ENCODE measurements around the gene BBS1. TPM values are rescaled to one million over a fixed set of nuclear protein-coding genes. Genes with fewer than 3 reads are reported as not detected.
"Not testable (repeated sequence)": the region's sequence is repeated elsewhere in the genome, so short reads cannot be mapped to it uniquely, and the experiment has no call there.

Gene BBS1
- polyA plus RNA-seq (2013), result 29.7 TPM

DNA sequence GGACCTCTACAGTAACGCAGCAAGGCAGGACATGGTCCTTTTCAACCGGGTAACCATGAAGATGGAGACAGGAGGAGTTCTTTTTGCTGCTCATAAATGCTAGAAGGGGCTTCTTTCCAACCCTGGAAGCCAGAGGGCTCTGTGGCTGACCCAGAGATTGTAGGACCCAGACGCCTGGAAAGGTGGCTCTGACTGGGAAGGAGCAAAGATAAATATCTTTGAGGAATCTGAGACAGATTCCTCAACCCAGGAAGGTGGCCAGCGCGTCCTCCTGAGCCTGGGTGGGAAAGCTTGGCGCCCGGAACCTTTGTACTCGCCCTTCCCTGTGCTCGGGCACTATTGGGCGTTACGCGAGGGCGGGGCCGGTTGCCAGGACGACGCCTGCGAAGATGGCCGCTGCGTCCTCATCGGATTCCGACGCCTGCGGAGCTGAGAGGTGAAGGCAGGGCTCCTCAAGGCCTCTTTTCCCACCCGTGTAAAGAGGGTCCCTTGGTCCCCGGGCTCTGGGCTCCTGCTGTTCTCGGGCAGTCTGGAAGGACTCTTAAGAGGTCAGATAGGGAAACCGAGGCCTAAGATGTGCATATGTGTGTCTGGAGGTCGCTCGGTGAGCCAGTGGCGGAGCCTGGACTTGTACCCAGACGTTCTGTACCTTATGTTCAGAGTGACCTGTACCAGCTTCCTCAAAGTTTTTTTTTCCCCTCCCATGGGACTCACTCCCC is at the start of gene BBS1:
Gene BBS1, plus strand, starts transcription at position 365 of the 719 bp plus-strand sequence. Its CDS starts 25 bp downstream, at position 390.
- 1% methylated on average over 31 of the region's 31 CpGs for WGBS (ENCODE audit: insufficient coverage)
- H3K9me3 ChIP-seq (ENCODE audit: control extremely low read depth in 1 of 5, control insufficient read depth in 4 of 5, insufficient read depth in 2 of 5, low read depth in 1 of 5, low read length in 4 of 5), result no peaks in the 10 kb centered on the region
- peaks cover 4 to 17% (median 11%) of the 10 kb centered on the region in 4 experiments for H3K4me1 ChIP-seq (ENCODE audit: control extremely low read depth in 1 of 4, control insufficient read depth in 4 of 4, insufficient read depth in 4 of 4, low read length in 3 of 4)
- peak within 1 kb of the TSS; percentile 85 to 100 (median 90) for H3K4me3 ChIP-seq (ENCODE audit: control insufficient read depth in 1 of 7, extremely low read depth in 1 of 7, insufficient read depth in 4 of 7, low read depth in 2 of 7, low read length in 6 of 7)
- peak within 1 kb of the TSS; percentile 50 to 76 for H3K27ac ChIP-seq (ENCODE audit: insufficient read depth in 1 of 2, low read depth in 1 of 2, low read length in 2 of 2, poor library complexity in 1 of 2, severe bottlenecking in 2 of 2)
- DNase-seq, result peak; percentile 73 to 78 (median 78)
- CTCF ChIA-PET, result interaction anchor here (1.4 kb wide), 1 partner anchor 19 kb away, joined by 4 read pairs; no protein-coding TSS in a partner anchor
- no peaks in the 10 kb centered on the region for H3K27me3 ChIP-seq (replicated peaks in 2 of 5; ENCODE audit: control insufficient read depth in 4 of 5, insufficient read depth in 5 of 5, low read length in 4 of 5)
- H3K36me3 ChIP-seq (ENCODE audit: control insufficient read depth in 4 of 4, insufficient read depth in 4 of 4, low read length in 3 of 4), result peaks cover 6 to 27% (median 19%) of the 10 kb centered on the region in 4 experiments
- POLR2A ChIA-PET, result interaction anchor here (0.7 kb wide), 2 partner anchors 41 to 238 kb away, joined by 3 read pairs; no protein-coding TSS in a partner anchor

- Histone ChIP-seq H3K4me1 (ENCODE audit: control extremely low read depth in 1 of 4, control insufficient read depth in 4 of 4, insufficient read depth in 4 of 4, low read length in 3 of 4) (peaks cover 0 to 13% (median 7%) of the 10 kb centered on the region in 4 experiments), H3K36me3 (ENCODE audit: control insufficient read depth in 4 of 4, insufficient read depth in 4 of 4, low read length in 3 of 4) (no peaks in the 10 kb centered on the region), H3K27ac (ENCODE audit: insufficient read depth in 1 of 2, low read depth in 1 of 2, low read length in 2 of 2, poor library complexity in 1 of 2, severe bottlenecking in 2 of 2) (no peak overlapping the region), H3K4me3 (ENCODE audit: control insufficient read depth in 1 of 7, extremely low read depth in 1 of 7, insufficient read depth in 4 of 7, low read depth in 2 of 7, low read length in 6 of 7) (no peak overlapping the region), H3K9me3 (ENCODE audit: control extremely low read depth in 1 of 5, control insufficient read depth in 4 of 5, insufficient read depth in 2 of 5, low read depth in 1 of 5, low read length in 4 of 5) (peaks cover 0 to 4% (median 0%) of the 10 kb centered on the region in 5 experiments), H3K27me3 (replicated peaks in 2 of 5; ENCODE audit: control insufficient read depth in 4 of 5, insufficient read depth in 5 of 5, low read length in 4 of 5) (peaks cover 0 to 2% (median 0%) of the 10 kb centered on the region in 5 experiments)
- ChIA-PET POLR2A (no interaction called here), CTCF (interaction anchor here (1.0 to 1.6 kb wide), 4 partner anchors 22 to 73 kb away, joined by 3 to 7 read pairs (median 3); partner anchors contain the start of gene MRPL11)
- DNase-seq, result no peak
These were observed 48.4 kb upstream of the BBS1 start for GRCh38 chr11:66462010-66462409.

GRCh38 chr11:66462911-66463310 is 47.5 kb upstream of the BBS1 start:
- H3K27ac ChIP-seq (ENCODE audit: insufficient read depth in 1 of 2, low read depth in 1 of 2, low read length in 2 of 2, poor library complexity in 1 of 2, severe bottlenecking in 2 of 2), result no peak overlapping the region
- ChIA-PET POLR2A (no interaction called here), CTCF (interaction anchor here (1.2 kb wide), 1 partner anchor 23 kb away, joined by 3 read pairs; no protein-coding TSS in a partner anchor)
- WGBS (ENCODE audit: insufficient coverage), result 98% methylated on average over 3 of the region's 3 CpGs
- no peaks in the 10 kb centered on the region for H3K36me3 ChIP-seq (ENCODE audit: control insufficient read depth in 4 of 4, insufficient read depth in 4 of 4, low read length in 3 of 4)
- H3K27me3 ChIP-seq (replicated peaks in 2 of 5; ENCODE audit: control insufficient read depth in 4 of 5, insufficient read depth in 5 of 5, low read length in 4 of 5), result peaks cover 0 to 2% (median 0%) of the 10 kb centered on the region in 5 experiments
- peaks cover 0 to 22% (median 16%) of the 10 kb centered on the region in 4 experiments for H3K4me1 ChIP-seq (ENCODE audit: control extremely low read depth in 1 of 4, control insufficient read depth in 4 of 4, insufficient read depth in 4 of 4, low read length in 3 of 4)
- DNase-seq, result no peak
- H3K4me3 ChIP-seq (ENCODE audit: control insufficient read depth in 1 of 7, extremely low read depth in 1 of 7, insufficient read depth in 4 of 7, low read depth in 2 of 7, low read length in 6 of 7), result no peak overlapping the region
- H3K9me3 ChIP-seq (ENCODE audit: control extremely low read depth in 1 of 5, control insufficient read depth in 4 of 5, insufficient read depth in 2 of 5, low read depth in 1 of 5, low read length in 4 of 5), result peaks cover 0 to 4% (median 0%) of the 10 kb centered on the region in 5 experiments

GRCh38 chr11:66464116-66464515 is 46.3 kb upstream of the BBS1 start:
- H3K27me3 ChIP-seq (replicated peaks in 2 of 5; ENCODE audit: control insufficient read depth in 4 of 5, insufficient read depth in 5 of 5, low read length in 4 of 5); H3K36me3 ChIP-seq (ENCODE audit: control insufficient read depth in 4 of 4, insufficient read depth in 4 of 4, low read length in 3 of 4); H3K4me3 ChIP-seq (ENCODE audit: control insufficient read depth in 1 of 7, extremely low read depth in 1 of 7, insufficient read depth in 4 of 7, low read depth in 2 of 7, low read length in 6 of 7); POLR2A ChIA-PET; DNase-seq; H3K27ac ChIP-seq (ENCODE audit: insufficient read depth in 1 of 2, low read depth in 1 of 2, low read length in 2 of 2, poor library complexity in 1 of 2, severe bottlenecking in 2 of 2); H3K9me3 ChIP-seq (ENCODE audit: control extremely low read depth in 1 of 5, control insufficient read depth in 4 of 5, insufficient read depth in 2 of 5, low read depth in 1 of 5, low read length in 4 of 5): not testable (repeated sequence)
- peaks cover 0 to 26% (median 22%) of the 10 kb centered on the region in 4 experiments for H3K4me1 ChIP-seq (ENCODE audit: control extremely low read depth in 1 of 4, control insufficient read depth in 4 of 4, insufficient read depth in 4 of 4, low read length in 3 of 4)
- WGBS (ENCODE audit: insufficient coverage), result no CpG with 5 or more reads among the region's 5 CpGs
- CTCF ChIA-PET, result interaction anchor here (1.5 kb wide), 1 partner anchor 8 kb away, joined by 5 read pairs; no protein-coding TSS in a partner anchor

GRCh38 chr11:66464916-66465315 is 45.5 kb upstream of the BBS1 start:
- no peaks in the 10 kb centered on the region for H3K36me3 ChIP-seq (ENCODE audit: control insufficient read depth in 4 of 4, insufficient read depth in 4 of 4, low read length in 3 of 4)
- H3K9me3 ChIP-seq (ENCODE audit: control extremely low read depth in 1 of 5, control insufficient read depth in 4 of 5, insufficient read depth in 2 of 5, low read depth in 1 of 5, low read length in 4 of 5), result peaks cover 0 to 4% (median 0%) of the 10 kb centered on the region in 5 experiments
- no peak for DNase-seq
- H3K27ac ChIP-seq (ENCODE audit: insufficient read depth in 1 of 2, low read depth in 1 of 2, low read length in 2 of 2, poor library complexity in 1 of 2, severe bottlenecking in 2 of 2), result no peak overlapping the region
- POLR2A ChIA-PET, result interaction anchor here (0.7 kb wide), 1 partner anchor 139 kb away, joined by 3 read pairs; no protein-coding TSS in a partner anchor
- no peak overlapping the region for H3K4me3 ChIP-seq (ENCODE audit: control insufficient read depth in 1 of 7, extremely low read depth in 1 of 7, insufficient read depth in 4 of 7, low read depth in 2 of 7, low read length in 6 of 7)
- peaks cover 0 to 2% (median 0%) of the 10 kb centered on the region in 5 experiments for H3K27me3 ChIP-seq (replicated peaks in 2 of 5; ENCODE audit: control insufficient read depth in 4 of 5, insufficient read depth in 5 of 5, low read length in 4 of 5)
- peaks cover 0 to 26% (median 22%) of the 10 kb centered on the region in 4 experiments for H3K4me1 ChIP-seq (ENCODE audit: control extremely low read depth in 1 of 4, control insufficient read depth in 4 of 4, insufficient read depth in 4 of 4, low read length in 3 of 4)
- 100% methylated on average over 1 of the region's 1 CpG for WGBS (ENCODE audit: insufficient coverage)
- CTCF ChIA-PET, result interaction anchor here (0.6 to 1.5 kb wide), 2 partner anchors 9 to 86 kb away, joined by 3 to 5 read pairs; no protein-coding TSS in a partner anchor

GRCh38 chr11:66465373-66466224 is 44.8 kb upstream of the BBS1 start:
- WGBS (ENCODE audit: insufficient coverage), result 56% methylated on average over 13 of the region's 19 CpGs
- ChIA-PET POLR2A (interaction anchor here (0.7 to 0.9 kb wide), 2 partner anchors 140 to 173 kb away, joined by 3 read pairs; no protein-coding TSS in a partner anchor), CTCF (interaction anchor here (0.6 to 1.9 kb wide), 3 partner anchors 9 to 87 kb away, joined by 3 to 6 read pairs (median 5); no protein-coding TSS in a partner anchor)
- H3K9me3 ChIP-seq (ENCODE audit: control extremely low read depth in 1 of 5, control insufficient read depth in 4 of 5, insufficient read depth in 2 of 5, low read depth in 1 of 5, low read length in 4 of 5), result peaks cover 0 to 4% (median 0%) of the 10 kb centered on the region in 5 experiments
- no peak for DNase-seq
- H3K27ac ChIP-seq (ENCODE audit: insufficient read depth in 1 of 2, low read depth in 1 of 2, low read length in 2 of 2, poor library complexity in 1 of 2, severe bottlenecking in 2 of 2), result peak overlapping the region in 1 of 2 experiments; percentile 58
- H3K4me1 ChIP-seq (ENCODE audit: control extremely low read depth in 1 of 4, control insufficient read depth in 4 of 4, insufficient read depth in 4 of 4, low read length in 3 of 4), result peaks cover 0 to 26% (median 22%) of the 10 kb centered on the region in 4 experiments
- H3K36me3 ChIP-seq (ENCODE audit: control insufficient read depth in 4 of 4, insufficient read depth in 4 of 4, low read length in 3 of 4), result no peaks in the 10 kb centered on the region
- peaks cover 0 to 2% (median 0%) of the 10 kb centered on the region in 5 experiments for H3K27me3 ChIP-seq (replicated peaks in 2 of 5; ENCODE audit: control insufficient read depth in 4 of 5, insufficient read depth in 5 of 5, low read length in 4 of 5)
- H3K4me3 ChIP-seq (ENCODE audit: control insufficient read depth in 1 of 7, extremely low read depth in 1 of 7, insufficient read depth in 4 of 7, low read depth in 2 of 7, low read length in 6 of 7), result peak overlapping the region in 6 of 7 experiments; percentile 42 to 83 (median 70)
